T-cell (primary cell): Measurements from ENCODE around the gene PRKAR2B. TPM values are rescaled to one million over a fixed set of nuclear protein-coding genes. Genes with fewer than 3 reads are reported as not detected.

Source experiments
- ATAC-seq, 4 experiments: fragments of 200-7000 bp in 3 of 4; fragments of 150-1000 bp in 1 of 4; cut with Tn5 transposase; replicated peaks in 1 of 4; 1 replicate in 3 of 4; 2 replicates in 1 of 4; pipeline ENCODE4 v1.10.0; 2021; ENCODE audit warnings: moderate library complexity in 3 of 4, mild to moderate bottlenecking in 2 of 4, moderate number of reproducible peaks in 1 of 4
- CTCF ChIA-PET, 2 donors: fragments of 300-600 bp; sonication (Branson Sonifier 250); formaldehyde crosslinking; loops; one replicate each; lab custom pipeline; 2022; ENCODE audit warnings: antibody characterized with exemption in 2 of 2; lab: Charles Lee
- POLR2A ChIA-PET, 2 donors: fragments of 300-600 bp; sonication (Branson Sonifier 250); formaldehyde crosslinking; loops; one replicate each; lab custom pipeline; 2022; ENCODE audit warnings: antibody characterized with exemption in 2 of 2; lab: Charles Lee
- DNase-seq, 35 experiments: peaks; one replicate each; pipeline versions ENCODE4 v3.0.0 to v3.0.0-alpha.2; 2013 to 2023
- H3K27ac ChIP-seq: one replicate; pipeline ENCODE4 v1.5.1; 2013; ENCODE audit warnings: low read length
- H3K27me3 ChIP-seq, 2 experiments: replicated peaks in 1 of 2; 1 replicate in 1 of 2; 2 replicates in 1 of 2; pipeline versions ENCODE4 v1.6.1 to v1.7.0; 2013; ENCODE audit warnings: low read length in 1 of 2, mixed read lengths in 1 of 2; ENCODE audit not compliant: control insufficient read depth in 2 of 2, insufficient read depth in 2 of 2; ENCODE audit errors: extremely low read depth in 1 of 2
- H3K36me3 ChIP-seq, 2 donors: 1 replicate in 1 of 2; 2 replicates in 1 of 2; pipeline versions ENCODE4 v1.6.1 to v1.7.0; 2013; ENCODE audit warnings: low read length in 1 of 2; ENCODE audit not compliant: control insufficient read depth in 2 of 2, insufficient read depth in 1 of 2; ENCODE audit errors: extremely low read depth in 1 of 2
- H3K4me1 ChIP-seq, 2 experiments: 1 replicate in 1 of 2; 2 replicates in 1 of 2; pipeline versions ENCODE4 v1.6.1 to v1.7.0; 2013; ENCODE audit warnings: low read length in 2 of 2, mixed read lengths in 1 of 2; ENCODE audit not compliant: insufficient read depth in 2 of 2, control insufficient read depth in 1 of 2; ENCODE audit errors: extremely low read depth in 1 of 2
- H3K4me3 ChIP-seq, 2 donors: 1 replicate in 1 of 2; 2 replicates in 1 of 2; pipeline versions ENCODE4 v1.5.1 to v1.7.0; 2013; ENCODE audit warnings: mild to moderate bottlenecking in 2 of 2, low read length in 1 of 2, moderate library complexity in 1 of 2; ENCODE audit not compliant: control insufficient read depth in 1 of 2; ENCODE audit errors: extremely low read depth in 1 of 2
- H3K9me3 ChIP-seq: 2 replicates; pipeline ENCODE4 v1.7.0; 2013
- H3K27ac Mint-ChIP-seq, 2 donors: one replicate each; pipeline ENCODE4 v1.8.0; 2020 to 2021; ENCODE audit warnings: mild to moderate bottlenecking in 2 of 2, mixed read lengths in 2 of 2
- H3K27me3 Mint-ChIP-seq, 2 donors: one replicate each; pipeline ENCODE4 v1.8.0; 2021 to 2022; ENCODE audit warnings: mixed read lengths in 2 of 2
- H3K36me3 Mint-ChIP-seq: one replicate; pipeline ENCODE4 v1.8.0; 2021; ENCODE audit warnings: mixed read lengths
- H3K4me1 Mint-ChIP-seq, 3 donors: one replicate each; pipeline ENCODE4 v1.8.0; 2020 to 2022; ENCODE audit warnings: mixed read lengths in 3 of 3, mild to moderate bottlenecking in 1 of 3
- H3K4me3 Mint-ChIP-seq, 3 donors: one replicate each; pipeline ENCODE4 v1.8.0; 2020 to 2022; ENCODE audit warnings: mild to moderate bottlenecking in 3 of 3, mixed read lengths in 3 of 3, moderate library complexity in 3 of 3
- H3K9me3 Mint-ChIP-seq, 3 donors: one replicate each; pipeline ENCODE4 v1.8.0; 2020 to 2022; ENCODE audit warnings: mixed read lengths in 3 of 3
- whole genome bisulfite sequencing: methylation state at CpG from one replicate; pipeline ENCODE4 v1.1.5; 2013; ENCODE audit warnings: missing lambda C conversion rate; ENCODE audit not compliant: insufficient coverage; 5-methylcytosine and 5-hydroxymethylcytosine counted together
- total RNA-seq, 35 experiments: library from RNA in 6 of 35; stranded (reverse) in 6 of 35; fragments of 120-200 nt in 1 of 35; gene quantifications; one replicate each; pipeline versions ENCODE4 v1.2.1 to v1.2.4 and lab custom pipeline; 2013 to 2026

PRKAR2B gene
- total RNA-seq, 5 donors from 2014 or later (not counting 1 experiment from before 2014, with no cell fraction given): 0.58 to 2.2 (median 1.0) TPM

DNA sequence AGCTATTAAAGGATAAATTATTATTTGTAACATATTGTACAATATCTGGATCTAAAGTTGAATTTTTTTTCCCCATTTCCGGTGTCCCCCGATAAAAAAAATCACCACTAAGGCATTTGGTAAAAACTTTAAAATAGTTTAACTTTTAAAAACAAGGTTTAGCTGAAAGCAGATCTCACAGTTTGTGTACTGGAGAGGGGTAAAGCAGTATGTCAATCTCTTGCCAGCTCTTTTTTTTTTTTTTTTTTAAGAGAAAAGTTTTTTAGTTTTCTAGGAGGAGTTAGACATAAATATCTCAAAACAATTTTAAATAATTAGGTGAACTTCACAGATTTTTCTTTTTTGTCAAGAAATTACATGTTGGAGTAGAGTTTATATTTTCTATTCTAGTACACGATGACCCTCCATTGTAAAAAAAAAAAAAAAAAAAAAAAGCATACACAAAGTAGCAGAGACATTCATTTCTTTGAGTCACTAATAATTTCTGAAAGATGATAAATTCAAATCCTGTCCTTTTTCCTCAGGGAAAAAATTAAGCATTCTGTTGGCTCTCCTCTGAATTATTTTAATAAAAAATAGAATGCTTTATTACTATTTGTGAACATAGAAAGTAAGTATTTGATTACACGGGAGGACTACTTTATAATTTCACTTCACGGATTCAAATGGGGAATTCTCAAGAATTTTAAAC lies 122.4 kb downstream of the PRKAR2B start:
- H3K27me3 ChIP-seq: no peaks in the 10 kb centered on the region
- no peaks in the 10 kb centered on the region for H3K36me3 ChIP-seq
- peak overlapping the region; percentile 93 to 98 (median 94) for H3K4me3 Mint-ChIP-seq
- no peak for ATAC-seq
- H3K9me3 ChIP-seq: no peaks in the 10 kb centered on the region
- WGBS: no CpG with 5 or more reads among the region's 5 CpGs
- DNase-seq: no peak
- ChIA-PET CTCF (interaction anchor here (0.6 to 4.5 kb wide), 13 partner anchors 14 to 895 kb away, joined by 3 to 101 read pairs (median 5); no protein-coding TSS in a partner anchor), POLR2A (interaction anchor here (0.5 to 3.7 kb wide), 15 partner anchors 8 to 882 kb away, joined by 3 to 76 read pairs (median 6); no protein-coding TSS in a partner anchor)
- H3K4me1 ChIP-seq: peaks cover 15 to 18% of the 10 kb centered on the region in 2 experiments
- H3K4me3 ChIP-seq: peak overlapping the region in 1 of 2 donors; percentile 58
- H3K27ac ChIP-seq: peak overlapping the region; percentile 96
- no peaks in the 10 kb centered on the region for H3K9me3 Mint-ChIP-seq
- peaks cover 4% of the 10 kb centered on the region for H3K36me3 Mint-ChIP-seq
- peaks cover 2 to 5% of the 10 kb centered on the region in 2 donors for H3K27me3 Mint-ChIP-seq
- H3K4me1 Mint-ChIP-seq: peaks cover 20 to 32% (median 25%) of the 10 kb centered on the region in 3 donors
- peak overlapping the region; percentile 99 to 100 for H3K27ac Mint-ChIP-seq

DNA sequence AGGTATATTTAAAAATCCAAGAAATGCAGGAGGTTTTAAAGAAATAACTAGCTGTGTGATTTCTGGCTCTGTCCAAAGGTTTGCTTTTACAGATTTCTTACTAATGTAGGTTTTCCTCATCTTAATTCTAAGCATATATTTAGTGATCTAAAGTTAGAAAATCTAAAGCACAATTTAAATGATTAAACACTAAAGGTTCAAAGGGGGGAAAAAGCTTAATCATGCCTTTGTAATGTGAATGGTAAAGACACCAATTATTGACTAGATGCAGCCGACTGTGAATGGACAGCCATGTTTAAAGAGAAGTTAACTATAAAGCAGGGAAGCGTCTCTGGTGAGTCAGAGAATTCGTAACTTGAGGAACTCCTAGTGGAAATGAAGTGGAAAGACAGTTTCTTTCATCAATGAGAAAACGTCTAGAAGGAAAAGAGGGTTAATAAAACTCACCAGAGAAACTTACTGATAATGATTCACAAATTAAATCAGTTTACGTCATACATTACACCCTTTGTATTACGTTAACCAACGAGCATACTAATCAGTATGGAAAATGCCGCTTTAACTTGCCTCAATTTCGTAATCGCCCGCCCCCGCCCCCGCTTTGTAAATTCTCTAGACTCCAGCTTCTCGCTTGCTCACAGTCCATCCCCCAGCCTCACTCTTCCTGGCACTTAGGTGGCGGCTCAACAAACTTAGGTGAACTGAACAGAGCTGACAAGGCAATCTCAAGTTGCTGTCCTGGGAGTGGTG lies 123.2 kb downstream of the PRKAR2B start:
- ATAC-seq (peak; percentile 8 to 21 (median 12)), DNase-seq (peak in 27 of 35 experiments; percentile 24 to 86 (median 73))
- Histone ChIP-seq H3K36me3 (no peaks in the 10 kb centered on the region), H3K9me3 (no peaks in the 10 kb centered on the region), H3K4me1 (peaks cover 16 to 19% of the 10 kb centered on the region in 2 experiments), H3K27me3 (no peaks in the 10 kb centered on the region), H3K4me3 (peak overlapping the region; percentile 58 to 90), H3K27ac (peak overlapping the region; percentile 96)
- H3K4me3 Mint-ChIP-seq: peak overlapping the region; percentile 93 to 98 (median 94)
- WGBS: no CpG with 5 or more reads among the region's 15 CpGs
- H3K4me1 Mint-ChIP-seq: peaks cover 21 to 36% (median 28%) of the 10 kb centered on the region in 3 donors
- no peaks in the 10 kb centered on the region for H3K9me3 Mint-ChIP-seq
- H3K27me3 Mint-ChIP-seq: peaks cover 2 to 5% of the 10 kb centered on the region in 2 donors
- ChIA-PET CTCF (interaction anchor here (0.6 to 4.5 kb wide), 23 partner anchors 8 to 1636 kb away, joined by 3 to 101 read pairs (median 5); partner anchors contain the start of genes CCDC71L (in 1 of the 2), PIK3CG (in 1 of the 2) and RINT1 (in 1 of the 2)), POLR2A (interaction anchor here (0.6 to 3.7 kb wide), 21 partner anchors 12 to 883 kb away, joined by 3 to 76 read pairs (median 6); partner anchors contain the start of genes CBLL1 (in 1 of the 2), NAMPT (in 1 of the 2) and PIK3CG (in 1 of the 2))
- H3K36me3 Mint-ChIP-seq: peaks cover 4% of the 10 kb centered on the region
- H3K27ac Mint-ChIP-seq: peak overlapping the region; percentile 99 to 100

DNA sequence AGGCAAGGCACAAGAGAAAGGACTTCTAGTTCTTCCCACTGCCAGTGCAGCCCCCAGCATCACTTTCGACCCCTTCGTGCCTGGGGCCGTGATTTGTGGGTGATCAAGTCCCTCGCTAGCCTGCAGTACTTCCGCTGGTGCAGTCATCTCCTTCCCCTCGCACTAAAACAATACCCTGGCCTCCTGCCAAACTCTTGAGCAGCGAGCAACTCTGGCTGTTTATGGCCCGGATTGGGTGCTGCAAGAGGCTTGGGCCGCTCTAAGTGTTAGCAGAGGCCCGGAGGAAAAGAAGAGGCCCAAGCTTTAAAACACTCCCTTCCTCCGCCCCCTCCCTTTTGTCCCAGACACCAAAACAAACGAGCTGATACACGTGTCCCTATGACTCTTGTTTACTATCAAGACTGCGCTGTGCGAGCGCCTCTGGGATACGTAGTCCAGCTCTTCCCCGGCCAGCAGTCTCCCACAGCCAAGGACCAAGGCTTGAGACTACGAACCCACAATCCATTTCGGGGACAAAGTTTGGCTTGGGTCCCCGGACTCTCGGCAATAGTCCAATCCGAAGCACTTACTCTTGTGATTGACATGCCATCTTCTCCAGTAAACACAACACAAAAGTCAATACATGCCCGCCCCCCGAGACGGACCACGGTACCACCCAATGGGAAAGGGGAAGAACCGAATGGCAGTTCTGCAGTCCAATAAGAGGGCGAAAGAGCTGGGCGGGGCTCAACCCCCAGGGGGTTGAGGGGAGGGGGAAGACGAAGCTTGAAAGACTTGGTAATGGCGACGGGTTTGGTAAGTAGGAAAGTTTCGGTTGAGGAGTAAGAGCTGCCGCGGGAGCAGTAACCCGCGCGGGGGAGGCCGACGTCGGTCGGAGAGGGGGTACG lies 124.0 kb downstream of the PRKAR2B start, which contains the start of gene HBP1:
TSS of gene HBP1 (plus strand) at position 771 of the 887 bp plus-strand sequence. CDS start 10,891 bp downstream, outside the sequence.
- H3K27ac ChIP-seq: peak within 1 kb of the TSS; percentile 96
- H3K4me3 Mint-ChIP-seq: peak within 1 kb of the TSS; percentile 93 to 98 (median 94)
- CTCF ChIA-PET: interaction anchor here (0.5 to 4.5 kb wide), 22 partner anchors 9 to 1637 kb away, joined by 3 to 101 read pairs (median 4); partner anchors contain the start of genes CCDC71L (in 1 of the 2), PIK3CG (in 1 of the 2) and RINT1 (in 1 of the 2)
- no peaks in the 10 kb centered on the region for H3K36me3 ChIP-seq
- peaks cover 5% of the 10 kb centered on the region for H3K36me3 Mint-ChIP-seq
- peak; percentile 84 to 88 (median 86) for ATAC-seq
- H3K27me3 ChIP-seq: no peaks in the 10 kb centered on the region
- peak; percentile 92 to 100 (median 98) for DNase-seq
- peak within 1 kb of the TSS; percentile 90 to 92 for H3K4me3 ChIP-seq
- peaks cover 2 to 5% of the 10 kb centered on the region in 2 donors for H3K27me3 Mint-ChIP-seq
- no peaks in the 10 kb centered on the region for H3K9me3 Mint-ChIP-seq
- peaks cover 29 to 44% (median 37%) of the 10 kb centered on the region in 3 donors for H3K4me1 Mint-ChIP-seq
- WGBS: under 1% methylated on average over 38 of the region's 44 CpGs
- POLR2A ChIA-PET: interaction anchor here (0.6 to 3.7 kb wide), 40 partner anchors 12 to 1637 kb away, joined by 3 to 76 read pairs (median 6); partner anchors contain the start of genes PIK3CG (in 2 of the 2), CBLL1 (in 1 of the 2), NAMPT (in 1 of the 2) and RINT1 (in 1 of the 2)
- H3K9me3 ChIP-seq: no peaks in the 10 kb centered on the region
- peak within 1 kb of the TSS; percentile 99 to 100 for H3K27ac Mint-ChIP-seq
- H3K4me1 ChIP-seq: peaks cover 18 to 25% of the 10 kb centered on the region in 2 experiments

DNA sequence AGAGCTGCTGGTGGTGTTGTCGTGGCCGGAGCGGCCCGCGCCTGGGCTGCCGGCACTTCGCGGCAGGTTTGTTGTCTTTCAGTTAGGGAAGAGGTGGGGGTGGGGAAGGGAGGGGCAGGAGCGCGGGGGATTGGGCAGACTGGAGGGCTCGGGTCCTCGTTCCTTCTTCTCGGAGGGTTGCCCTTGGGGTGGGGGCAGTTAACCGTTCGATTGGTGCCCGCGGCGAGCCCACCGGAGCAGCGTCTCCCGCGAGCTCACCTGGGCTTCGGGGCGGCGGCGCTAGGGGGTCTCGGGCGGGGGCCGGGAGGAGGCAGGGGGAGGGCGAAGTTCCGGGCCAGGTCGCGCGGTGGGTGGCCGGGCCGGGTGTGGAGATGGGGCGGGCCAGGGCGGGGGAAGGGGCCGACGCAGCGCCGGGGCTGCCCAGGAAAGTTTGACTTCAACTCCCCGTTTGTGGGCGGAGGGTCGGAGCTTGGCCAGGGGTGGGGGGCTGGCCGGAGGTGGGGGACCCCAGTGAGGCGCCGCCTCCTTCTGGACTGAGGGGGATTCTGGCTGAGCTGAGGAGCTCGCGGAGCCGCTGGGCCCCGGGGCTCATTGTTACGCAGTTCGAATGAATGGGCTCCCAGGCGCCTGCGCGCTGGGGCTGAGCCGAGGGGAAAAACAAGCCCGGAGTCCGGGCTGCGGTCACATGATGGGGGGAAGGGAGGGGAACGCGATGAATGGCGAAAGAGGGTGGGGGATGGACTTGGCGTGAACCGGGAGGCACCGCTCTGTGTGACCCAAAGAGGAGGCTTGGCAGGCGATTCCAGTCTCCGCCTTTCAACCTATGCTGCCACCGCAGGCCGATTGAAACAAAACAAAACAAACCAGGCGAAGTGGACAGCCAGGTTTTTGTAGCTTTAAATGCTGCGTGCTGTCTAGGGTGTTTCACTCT lies 124.9 kb downstream of the PRKAR2B start:
- ChIA-PET POLR2A (interaction anchor here (0.6 to 3.7 kb wide), 36 partner anchors 11 to 1638 kb away, joined by 3 to 76 read pairs (median 5); partner anchors contain the start of genes CBLL1 (in 1 of the 2), NAMPT (in 1 of the 2) and RINT1 (in 1 of the 2)), CTCF (interaction anchor here (0.6 to 4.5 kb wide), 18 partner anchors 8 to 1009 kb away, joined by 3 to 101 read pairs (median 4); partner anchors contain the start of genes CCDC71L (in 1 of the 2) and PIK3CG (in 1 of the 2))
- Histone ChIP-seq H3K9me3 (no peaks in the 10 kb centered on the region), H3K27ac (peak overlapping the region; percentile 96), H3K27me3 (no peaks in the 10 kb centered on the region), H3K36me3 (no peaks in the 10 kb centered on the region), H3K4me3 (peak overlapping the region; percentile 79 to 92), H3K4me1 (peaks cover 19 to 32% of the 10 kb centered on the region in 2 experiments)
- DNase-seq (peak; percentile 54 to 88 (median 79)), ATAC-seq (peak; percentile 2 to 8 (median 6))
- peaks cover 2 to 5% of the 10 kb centered on the region in 2 donors for H3K27me3 Mint-ChIP-seq
- peaks cover 38 to 53% (median 46%) of the 10 kb centered on the region in 3 donors for H3K4me1 Mint-ChIP-seq
- H3K27ac Mint-ChIP-seq: peak overlapping the region; percentile 99 to 100
- peak overlapping the region; percentile 93 to 98 (median 94) for H3K4me3 Mint-ChIP-seq
- H3K36me3 Mint-ChIP-seq: peaks cover 10% of the 10 kb centered on the region
- WGBS: 0% methylated on average over 46 of the region's 73 CpGs
- no peaks in the 10 kb centered on the region for H3K9me3 Mint-ChIP-seq
